HG03558 (cell line): ENCODE results near the gene AOPEP.
"Not testable (repeated sequence)": the region's sequence is repeated elsewhere in the genome, so short reads cannot be mapped to it uniquely, and the experiment has no call there.

Experiments used
- ATAC-seq: cut with Tn5 transposase; IDR thresholded peaks from one replicate; pipeline ENCODE4 v1.9.1; 2021; ENCODE audit warnings: moderate number of reproducible peaks; ENCODE audit not compliant: unreplicated experiment; ENCODE audit errors: extremely low read depth

Gene AOPEP

DNA sequence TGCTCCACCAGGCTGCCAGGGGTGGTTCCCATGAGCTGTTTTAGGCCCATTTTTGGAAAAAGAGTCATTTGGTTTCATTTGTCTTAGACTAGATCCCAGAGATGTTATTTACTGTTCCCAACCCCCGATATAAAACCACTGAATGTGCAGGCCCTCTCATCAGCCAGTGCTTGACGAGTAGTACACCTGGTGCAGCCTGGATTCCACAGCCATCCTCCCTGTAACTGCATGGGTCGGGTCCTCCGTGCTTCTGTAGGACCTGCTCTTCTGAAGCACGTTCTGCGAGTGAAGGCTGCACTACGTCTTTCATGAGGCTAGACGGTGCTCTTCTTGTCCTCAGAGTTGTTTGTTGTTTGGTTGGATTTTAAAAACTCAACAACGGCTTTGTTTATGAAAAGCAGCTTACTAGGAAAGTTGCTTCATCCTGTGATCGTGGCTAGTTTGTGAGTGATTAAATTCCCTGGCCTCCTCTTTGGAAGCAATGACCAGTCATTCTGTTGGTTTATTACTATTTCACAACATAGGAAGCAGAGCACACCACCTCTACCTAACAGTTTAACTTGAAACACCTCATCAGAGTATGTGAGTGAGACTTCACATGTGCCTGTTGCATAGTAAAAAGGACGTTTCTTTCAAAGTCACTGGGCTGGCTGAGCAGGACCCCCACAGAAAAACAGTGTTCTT lies 135.2 kb downstream of the AOPEP start:
- no peak for ATAC-seq

DNA sequence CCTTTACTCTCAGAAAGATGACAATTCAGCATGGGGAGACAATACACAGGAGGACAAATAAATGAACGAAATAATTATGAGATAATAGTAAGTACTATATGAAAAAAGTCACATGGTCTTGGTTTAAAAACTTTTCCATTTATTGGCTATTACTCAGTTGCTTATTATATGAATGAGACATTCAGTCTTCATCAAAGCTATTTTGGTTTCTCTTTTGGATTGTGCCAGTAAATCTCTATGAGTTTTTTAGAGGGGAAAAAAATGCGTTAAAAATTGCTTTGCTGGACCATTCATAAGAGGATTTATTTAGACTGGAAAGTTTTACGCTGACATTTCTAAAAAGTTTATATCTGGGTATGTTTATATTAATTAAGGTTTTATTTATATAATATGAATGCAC lies 137.7 kb downstream of the AOPEP start:
- ATAC-seq: no peak

DNA sequence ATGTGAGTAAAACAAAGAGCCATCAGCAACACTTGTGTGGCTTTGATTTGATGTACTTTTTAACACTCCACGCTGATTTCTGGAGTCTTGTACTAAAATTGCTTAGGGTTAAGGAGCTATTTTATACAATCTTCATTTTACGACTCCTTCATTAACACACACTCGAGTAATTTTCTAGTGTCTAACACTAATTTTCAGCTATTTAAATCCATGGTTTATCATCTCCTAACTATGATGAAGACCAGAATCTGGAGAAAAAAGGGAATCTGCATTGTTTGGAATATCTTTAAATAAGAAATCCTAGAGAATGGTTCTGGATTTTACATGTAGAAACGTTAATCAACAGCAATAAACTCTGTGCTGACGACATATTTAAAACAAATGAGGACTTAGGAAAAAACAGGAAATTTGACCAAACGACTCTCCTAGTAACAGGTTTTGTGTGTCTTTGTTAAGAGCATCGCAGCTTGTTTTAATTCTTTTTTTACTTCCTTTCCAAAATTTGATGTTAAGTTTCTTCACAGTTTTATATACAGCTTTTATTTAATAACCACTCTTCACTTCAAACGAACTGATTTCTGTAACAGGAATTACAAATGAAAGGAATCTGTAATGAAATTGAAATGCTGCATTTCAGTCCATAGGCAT lies 138.5 kb downstream of the AOPEP start:
- no peak for ATAC-seq

DNA sequence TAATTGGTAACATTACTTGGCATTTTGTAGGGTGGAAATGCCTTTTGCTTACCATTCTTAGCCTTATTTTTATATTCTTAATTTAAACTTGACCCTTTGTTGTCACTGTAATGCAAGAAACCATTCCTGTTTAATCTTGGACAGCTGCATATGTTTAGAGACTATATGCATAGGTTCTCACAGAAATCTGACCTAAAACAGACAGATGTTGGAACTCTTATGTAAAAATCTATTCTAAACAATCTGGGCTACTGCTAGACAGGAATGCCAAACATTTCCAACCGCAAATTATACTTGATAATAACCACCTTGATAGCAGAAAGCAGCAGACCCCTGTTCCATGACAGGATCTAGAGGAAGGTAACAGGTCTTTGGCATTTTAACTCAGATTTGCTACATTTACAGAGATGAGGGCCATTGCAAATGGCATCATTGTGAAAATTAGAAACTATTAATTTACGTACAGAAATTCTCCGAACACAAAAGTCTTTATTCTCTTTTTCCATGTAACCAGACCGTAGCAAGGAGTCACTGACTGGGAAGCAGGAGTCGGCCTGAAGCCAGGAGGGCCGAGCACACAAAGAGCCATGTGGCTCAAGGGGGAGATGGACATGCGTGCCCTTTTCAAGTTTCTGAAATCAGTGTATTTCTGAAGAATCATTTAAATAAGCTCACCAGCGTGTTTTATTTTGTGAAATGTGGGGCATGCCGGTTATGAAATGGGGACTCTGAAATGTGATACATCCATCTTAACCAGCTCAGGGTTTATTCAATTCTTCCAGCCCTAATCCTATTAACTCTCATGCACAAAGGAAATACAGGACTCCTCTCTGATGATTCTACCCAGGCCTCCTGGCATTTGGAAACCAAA lies 139.3 kb downstream of the AOPEP start:
- ATAC-seq: no peak

DNA sequence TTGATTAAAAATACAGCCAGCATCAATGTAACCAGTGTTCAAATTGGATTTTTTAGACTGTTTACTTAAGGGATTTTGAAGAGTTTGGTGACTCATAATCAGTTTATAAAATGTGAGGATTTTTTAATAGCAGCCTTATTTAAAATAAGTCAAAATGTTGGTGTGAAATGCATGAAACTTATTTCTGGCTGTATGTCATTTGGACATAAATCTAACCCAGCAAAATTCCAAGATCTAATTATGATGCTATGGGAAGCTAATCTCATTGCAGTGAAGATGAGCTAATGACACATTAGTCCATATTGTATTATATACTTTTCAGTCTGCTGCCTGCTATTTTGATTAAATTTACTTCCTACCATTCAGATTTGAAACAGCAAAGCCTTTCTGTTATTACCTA lies 140.3 kb downstream of the AOPEP start:
- ATAC-seq: no peak

DNA sequence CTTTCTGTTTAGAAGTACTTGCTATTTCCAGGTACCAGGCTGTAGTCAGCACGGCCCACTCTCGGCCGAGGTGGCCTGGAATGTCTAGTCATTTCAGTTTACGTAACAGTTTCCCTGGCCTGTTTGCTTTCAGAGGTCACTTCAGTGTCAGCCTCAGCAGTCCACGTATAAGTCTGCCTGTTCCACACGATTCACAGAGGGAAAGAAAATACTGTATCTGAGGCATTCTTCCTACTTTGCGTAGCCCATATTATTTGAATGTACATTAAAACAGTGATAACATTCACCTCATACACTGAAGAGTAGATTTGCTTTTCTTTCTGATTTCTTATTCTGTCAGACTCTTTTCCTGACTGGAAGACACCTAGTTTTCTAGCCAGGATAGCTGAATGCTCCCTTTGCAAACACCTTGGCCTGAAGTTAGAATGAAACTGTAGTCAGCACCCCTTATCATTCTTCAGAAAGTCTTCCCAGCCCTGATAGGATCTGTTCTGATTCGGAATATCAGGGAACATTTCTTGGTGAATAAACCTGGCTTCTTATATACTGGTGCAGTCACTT lies 140.9 kb downstream of the AOPEP start:
- no peak for ATAC-seq

DNA sequence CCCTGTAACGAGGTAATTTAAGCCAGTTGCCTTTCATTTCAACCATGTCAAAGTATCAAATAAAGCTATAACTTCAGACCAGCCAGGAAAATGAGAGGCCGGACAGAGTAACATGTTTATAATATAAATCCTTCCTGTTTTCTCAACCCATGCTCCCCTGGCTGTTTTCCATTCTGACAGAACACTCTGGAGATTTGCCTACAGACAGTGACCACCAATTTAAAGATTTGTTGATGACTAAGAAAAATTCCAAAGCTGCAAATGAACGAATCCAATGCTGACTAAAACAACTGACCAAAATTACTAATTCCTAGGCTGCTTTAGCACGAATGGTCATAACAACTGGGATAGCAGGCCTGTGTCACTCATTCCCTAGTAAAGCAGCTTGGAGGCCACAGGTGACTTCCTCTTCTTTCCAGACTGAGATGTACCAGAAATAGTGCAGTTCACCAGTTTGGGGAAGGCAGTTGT lies 141.4 kb downstream of the AOPEP start:
- no peak for ATAC-seq

DNA sequence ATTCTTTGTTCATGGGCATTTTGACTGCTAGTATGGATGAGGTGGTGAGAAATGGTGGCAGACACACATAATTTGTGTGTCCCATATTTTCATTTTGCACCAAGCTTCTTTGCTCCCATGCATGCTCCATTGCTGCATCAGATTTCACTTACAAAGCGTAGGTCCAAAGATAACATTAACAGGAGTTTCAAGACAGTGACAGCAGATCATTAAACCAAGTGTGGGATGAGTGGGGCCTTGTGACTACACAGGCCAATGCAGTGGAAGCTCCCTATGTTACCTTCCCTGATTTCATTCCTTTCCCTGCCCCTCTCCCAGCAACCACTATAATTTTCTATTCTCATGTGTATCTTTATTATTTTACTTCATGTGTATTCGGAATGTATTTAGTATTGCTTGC lies 142.0 kb downstream of the AOPEP start:
- no peak for ATAC-seq

DNA sequence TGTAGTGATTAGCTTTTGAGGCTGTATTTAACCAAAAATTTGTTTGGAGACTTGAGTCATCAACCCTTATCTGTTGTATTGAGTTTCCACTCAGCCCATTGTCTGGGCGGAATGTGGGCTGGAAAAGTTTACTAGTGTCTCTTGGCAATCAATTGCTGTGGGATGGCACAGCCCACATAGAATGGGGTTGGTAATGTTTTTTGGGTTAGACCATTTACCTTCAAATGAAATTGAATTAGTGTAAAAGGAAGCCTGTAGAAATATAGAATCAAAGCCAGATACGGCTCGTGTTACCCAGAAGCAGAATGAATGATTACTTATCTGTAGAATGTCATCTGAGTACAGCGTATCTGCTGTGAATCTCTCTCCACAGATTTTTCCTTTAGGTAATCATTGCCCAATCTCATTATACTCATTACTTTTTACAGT lies 142.9 kb downstream of the AOPEP start:
- ATAC-seq: no peak

DNA sequence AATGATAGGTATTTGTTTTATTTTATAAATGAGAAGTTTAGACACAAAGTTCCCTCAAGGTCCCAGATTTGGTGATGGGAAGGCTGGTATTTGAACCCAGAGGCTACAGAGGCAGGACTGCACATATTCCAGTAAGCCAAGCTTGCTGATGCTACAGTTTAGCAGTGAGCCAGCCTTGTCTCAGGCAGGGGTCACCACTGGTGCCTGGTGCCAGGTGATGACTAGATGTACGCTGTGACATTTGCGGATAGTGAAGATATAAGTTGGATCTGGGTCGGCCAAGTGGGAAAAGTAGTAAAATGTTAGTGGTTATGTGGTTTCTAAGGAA lies 143.9 kb downstream of the AOPEP start:
- no peak for ATAC-seq

DNA sequence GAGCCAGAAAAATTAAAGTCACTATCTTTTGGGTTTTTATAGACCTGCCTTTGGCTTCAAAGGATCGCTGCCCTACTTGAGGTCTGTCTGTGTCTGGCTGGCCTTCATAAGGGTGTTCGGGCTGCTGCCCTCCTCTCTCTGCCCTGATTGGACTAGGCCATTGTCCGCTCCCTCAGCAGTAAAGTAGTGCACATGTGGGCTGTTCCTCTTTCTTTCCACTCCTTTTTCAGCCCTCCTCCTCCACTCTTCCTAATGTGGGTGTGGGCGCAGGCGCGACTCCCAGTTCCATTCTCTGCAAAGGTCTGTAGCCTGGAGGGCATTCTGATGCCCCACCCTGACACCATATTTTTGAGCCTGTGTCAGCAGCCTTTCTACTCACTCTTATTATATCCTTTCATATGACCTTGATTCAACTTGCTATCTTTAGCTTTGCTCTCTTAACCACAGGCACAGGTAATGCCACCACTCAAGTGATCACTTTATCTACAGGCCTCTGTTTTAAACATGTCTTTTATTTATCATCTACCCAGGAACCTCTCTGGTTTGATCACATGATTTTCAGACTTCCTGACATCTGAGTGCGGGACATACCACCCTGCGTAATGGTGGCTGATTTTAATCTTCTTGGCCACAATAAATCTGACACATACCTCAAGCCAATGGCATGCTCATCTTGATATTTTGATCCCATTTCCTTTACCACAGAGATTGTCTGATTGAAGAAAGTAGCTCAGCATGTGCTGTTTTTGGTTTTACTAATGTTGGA lies 144.5 kb downstream of the AOPEP start:
- no peak for ATAC-seq

DNA sequence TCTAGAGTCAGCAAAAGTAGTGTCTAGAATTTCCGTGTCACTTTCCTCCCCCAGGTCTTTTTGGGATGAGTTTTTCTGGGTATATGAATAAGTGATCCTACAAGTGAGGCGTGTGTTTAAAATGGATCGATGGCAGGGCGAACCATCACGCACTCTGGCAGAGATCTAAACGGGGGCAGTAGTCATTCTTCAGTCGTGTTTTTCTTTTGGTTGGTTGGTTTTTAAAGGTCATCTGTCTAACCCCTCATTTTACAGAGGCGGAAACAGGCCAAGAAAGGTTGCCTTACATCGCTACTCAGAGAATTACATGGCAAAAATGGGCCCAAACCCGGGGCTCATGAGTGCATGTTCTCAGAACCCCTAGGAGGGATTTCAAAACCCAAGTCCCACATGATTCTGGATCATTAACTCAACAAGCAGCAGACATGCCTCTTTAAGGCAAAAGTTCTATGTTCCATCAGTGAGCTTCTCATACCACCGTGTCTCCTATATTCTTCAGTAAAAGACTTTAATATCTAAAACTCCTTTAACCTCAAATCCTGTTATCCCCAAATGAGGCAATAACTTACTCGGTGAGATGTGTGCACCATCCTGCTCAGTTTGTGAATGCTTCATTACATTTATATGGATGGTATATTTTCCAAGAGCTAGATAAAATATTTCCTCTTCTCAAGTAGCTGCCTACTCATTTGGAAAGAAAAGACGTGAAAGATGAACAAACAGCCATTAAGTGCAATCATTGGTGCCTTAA lies 145.8 kb downstream of the AOPEP start:
- ATAC-seq: no peak

DNA sequence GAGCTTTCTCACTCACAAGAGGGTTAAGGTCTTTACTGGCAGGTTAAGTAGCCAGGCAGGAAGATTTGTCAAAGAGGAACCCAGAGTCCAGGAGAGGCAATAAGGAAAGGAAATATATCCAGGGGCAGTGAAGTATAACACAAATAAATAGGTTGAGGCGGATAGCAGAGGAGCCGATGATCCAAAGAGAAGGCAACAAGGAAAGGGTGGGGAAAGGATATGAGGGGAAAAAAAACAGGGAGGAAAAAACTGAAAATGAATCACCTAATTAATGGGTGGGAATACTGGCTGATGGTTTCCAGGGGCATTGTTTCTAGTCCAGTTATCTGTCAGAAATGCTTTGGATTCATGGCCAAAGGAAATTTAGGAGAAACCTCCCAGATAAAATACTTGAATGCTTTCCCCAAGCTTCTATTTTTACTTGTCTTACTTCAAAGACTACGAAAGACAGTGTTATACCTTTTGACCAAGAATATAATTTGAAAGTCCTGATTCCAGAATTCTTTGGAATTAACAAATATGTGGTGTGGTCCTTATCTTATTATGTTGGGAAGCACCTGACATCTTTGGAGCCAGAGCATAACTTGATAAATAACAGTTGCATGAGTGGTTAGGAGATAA lies 146.5 kb downstream of the AOPEP start:
- ATAC-seq: no peak

DNA sequence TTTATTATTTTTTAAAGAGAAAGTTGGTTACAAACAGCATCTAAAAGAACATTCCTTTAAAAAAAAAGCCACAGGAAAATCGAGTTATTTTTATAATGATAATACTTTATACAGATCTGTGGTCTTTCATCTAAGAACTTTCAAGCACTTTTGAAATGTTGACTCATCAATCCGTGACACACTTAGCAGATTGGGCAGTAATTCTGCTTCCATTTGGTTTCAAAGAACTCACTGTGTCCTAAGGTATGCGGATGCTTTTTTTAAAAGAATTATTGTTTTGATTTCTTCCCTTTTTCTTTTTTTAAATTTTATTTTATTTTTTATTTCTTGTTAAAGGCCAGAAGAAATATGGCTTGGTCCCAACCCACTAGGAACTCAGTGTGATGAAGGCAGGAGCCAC lies 147.8 kb downstream of the AOPEP start:
- no peak for ATAC-seq

DNA sequence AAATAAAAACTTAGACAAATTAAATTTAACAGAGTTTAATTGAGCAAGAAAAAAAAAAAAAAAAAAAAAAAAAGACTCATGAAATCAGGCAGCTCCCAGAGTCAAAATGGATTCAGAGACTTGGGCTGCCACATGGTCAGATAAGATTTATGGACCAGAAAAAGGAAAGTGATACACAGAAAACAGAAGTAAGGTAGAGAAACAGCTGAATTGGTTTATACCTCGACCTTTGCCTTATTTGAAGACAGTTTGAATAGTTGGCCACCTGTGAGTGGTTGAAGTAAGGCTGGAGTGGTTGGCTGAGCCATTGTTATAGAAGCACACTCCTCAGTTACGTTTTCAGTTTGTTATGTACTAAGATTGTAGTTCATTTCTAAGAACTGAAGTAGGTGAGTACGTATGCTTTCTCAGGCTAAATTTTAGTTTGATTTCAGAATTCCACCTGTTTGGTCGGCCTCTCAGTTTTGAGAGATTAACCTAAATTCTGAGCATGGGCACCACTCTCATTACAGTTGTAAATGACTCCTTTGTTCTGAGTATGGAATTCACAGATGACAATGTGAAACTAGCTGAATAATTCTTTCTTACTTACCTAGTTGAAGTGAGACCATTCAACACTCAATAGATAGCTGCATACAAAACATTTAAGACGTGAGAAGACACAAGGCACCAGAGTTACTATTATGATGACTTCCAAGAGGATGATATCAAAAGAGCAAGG lies 149.0 kb downstream of the AOPEP start:
- ATAC-seq: peak; percentile 63

DNA sequence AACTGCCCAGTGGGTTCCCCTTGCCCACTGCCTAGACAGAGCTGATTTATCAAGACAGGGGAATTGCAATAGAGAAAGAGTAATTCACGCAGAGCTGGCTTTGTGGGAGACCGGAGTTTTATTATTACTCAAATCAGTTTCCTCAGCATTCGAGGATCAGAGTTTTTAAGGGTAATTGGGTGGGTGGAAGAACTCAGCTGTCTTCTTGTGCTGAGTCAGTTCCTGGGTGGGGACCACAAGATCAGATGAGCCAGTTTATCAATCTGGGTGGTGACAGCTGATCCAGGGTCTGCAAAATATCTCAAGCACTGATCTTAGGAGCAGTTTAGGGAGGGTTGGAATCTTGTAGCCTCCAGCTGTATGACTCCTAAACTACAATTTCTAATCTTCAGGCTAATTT lies 152.3 kb downstream of the AOPEP start:
- not testable (repeated sequence) for ATAC-seq

DNA sequence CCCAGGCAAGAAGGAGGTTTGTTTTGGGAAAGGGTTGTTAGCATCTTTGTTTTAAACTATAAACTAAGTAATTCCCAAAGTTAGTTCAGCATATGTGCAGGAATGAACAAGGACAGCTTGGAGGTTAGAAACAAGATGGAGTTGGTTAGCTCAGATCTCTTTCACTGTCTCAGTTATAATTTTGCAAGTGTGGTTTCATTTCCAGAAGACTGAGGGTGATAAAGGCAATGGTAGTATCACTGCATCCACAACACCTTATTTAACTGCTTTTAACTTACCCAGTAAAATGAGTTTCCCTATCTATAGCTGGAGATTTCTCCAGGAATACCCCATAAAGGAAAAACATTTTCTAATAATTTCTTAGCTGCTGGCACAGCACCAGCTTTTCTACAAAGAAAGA lies 152.7 kb downstream of the AOPEP start:
- no peak for ATAC-seq

DNA sequence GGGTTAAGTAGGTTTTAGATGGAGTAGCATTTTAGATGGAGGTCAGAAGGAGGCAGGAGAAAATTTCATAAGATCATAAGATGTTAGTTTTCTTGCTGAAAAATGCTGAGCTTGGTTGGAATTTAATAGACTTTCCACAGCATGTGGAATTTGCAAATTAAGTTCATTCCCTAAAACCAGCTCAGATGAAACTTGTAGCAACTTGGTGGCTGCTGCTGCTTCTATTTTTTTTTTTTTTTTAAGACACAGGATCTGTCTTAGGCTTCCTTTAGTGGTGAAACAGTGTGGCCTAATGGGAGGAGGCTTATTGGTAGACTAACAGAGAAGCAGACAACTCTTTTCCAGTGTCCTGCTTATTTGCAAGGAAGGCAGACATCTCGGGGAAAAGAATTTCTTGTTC lies 154.5 kb downstream of the AOPEP start:
- ATAC-seq: no peak
